Mesenchymal stem cell (in vitro differentiated cells and primary cell): ENCODE results near the gene MAP3K9.

Experiments
- DNase-seq: peaks from one replicate; pipeline ENCODE4 v3.0.0-alpha.2; 2013
- H2AFZ ChIP-seq: one replicate; pipeline ENCODE4 v1.6.1; 2013; ENCODE audit warnings: low read depth, mild to moderate bottlenecking, control low read depth, inconsistent platforms, low read length, moderate library complexity
- H2AK5ac ChIP-seq: 2 replicates; pipeline ENCODE4 v1.6.1; 2013; ENCODE audit warnings: low read length, moderate library complexity, mild to moderate bottlenecking, inconsistent platforms; ENCODE audit not compliant: severe bottlenecking
- H2BK120ac ChIP-seq: one replicate; pipeline ENCODE4 v1.6.1; 2013; ENCODE audit warnings: low read depth, mild to moderate bottlenecking, inconsistent platforms, low read length, moderate library complexity
- H2BK12ac ChIP-seq, 2 experiments: one replicate each; pipeline ENCODE4 v1.6.1; 2013; ENCODE audit warnings: inconsistent platforms in 2 of 2, low read length in 2 of 2, mild to moderate bottlenecking in 2 of 2, moderate library complexity in 2 of 2, control low read depth in 1 of 2
- H2BK15ac ChIP-seq: one replicate; pipeline ENCODE4 v1.6.1; 2013; ENCODE audit warnings: mild to moderate bottlenecking, low read depth, inconsistent platforms; ENCODE audit not compliant: poor library complexity, severe bottlenecking
- H2BK5ac ChIP-seq: 2 replicates; pipeline ENCODE4 v1.6.1; 2013; ENCODE audit warnings: low read depth, mild to moderate bottlenecking, low read length, control low read depth, inconsistent platforms; ENCODE audit not compliant: poor library complexity, severe bottlenecking
- H3K14ac ChIP-seq, 2 experiments: one replicate each; pipeline ENCODE4 v1.6.1; 2013; ENCODE audit warnings: inconsistent platforms in 2 of 2, low read length in 2 of 2, control low read depth in 1 of 2, mild to moderate bottlenecking in 1 of 2, moderate library complexity in 1 of 2
- H3K18ac ChIP-seq, 2 experiments: one replicate each; pipeline ENCODE4 v1.6.1; 2013; ENCODE audit warnings: inconsistent platforms in 2 of 2, low read length in 2 of 2, control low read depth in 1 of 2, low read depth in 1 of 2, mild to moderate bottlenecking in 1 of 2
- H3K23ac ChIP-seq, 2 experiments: one replicate each; pipeline ENCODE4 v1.6.1; 2013; ENCODE audit warnings: inconsistent platforms in 2 of 2, low read length in 2 of 2, mild to moderate bottlenecking in 2 of 2, moderate library complexity in 2 of 2, control low read depth in 1 of 2
- H3K27ac ChIP-seq: 2 replicates; pipeline ENCODE4 v1.5.1; 2013; ENCODE audit warnings: mild to moderate bottlenecking, moderate library complexity, low read length, control low read depth, inconsistent platforms; ENCODE audit not compliant: poor library complexity, severe bottlenecking
- H3K27me3 ChIP-seq, 2 experiments: 2 replicates each; pipeline versions ENCODE4 v1.6.1 to v1.7.0; 2013; ENCODE audit warnings: low read length in 2 of 2, mild to moderate bottlenecking in 2 of 2, moderate library complexity in 2 of 2, control low read depth in 1 of 2, inconsistent platforms in 1 of 2; ENCODE audit not compliant: control insufficient read depth in 1 of 2, insufficient read depth in 1 of 2
- H3K36me3 ChIP-seq, 2 experiments: 2 replicates each; pipeline versions ENCODE4 v1.6.1 to v1.7.0; 2013; ENCODE audit warnings: low read length in 2 of 2, control low read depth in 1 of 2, inconsistent platforms in 1 of 2, low read depth in 1 of 2, mild to moderate bottlenecking in 1 of 2; ENCODE audit not compliant: insufficient read depth in 2 of 2, control insufficient read depth in 1 of 2
- H3K4ac ChIP-seq, 2 experiments: one replicate each; pipeline ENCODE4 v1.6.1; 2013; ENCODE audit warnings: inconsistent platforms in 2 of 2, low read length in 2 of 2, mild to moderate bottlenecking in 2 of 2, moderate library complexity in 2 of 2, control low read depth in 1 of 2, low read depth in 1 of 2
- H3K4me1 ChIP-seq: 2 replicates; pipeline ENCODE4 v1.6.1; 2013; ENCODE audit warnings: low read depth, low read length, control low read depth; ENCODE audit not compliant: control insufficient read depth, insufficient read depth
- H3K4me2 ChIP-seq: 2 replicates; pipeline ENCODE4 v1.6.1; 2013; ENCODE audit warnings: low read length, mild to moderate bottlenecking, inconsistent platforms; ENCODE audit not compliant: poor library complexity, severe bottlenecking
- H3K4me3 ChIP-seq, 2 experiments: 2 replicates each; pipeline versions ENCODE4 v1.5.1 to v1.7.0; 2013; ENCODE audit warnings: low read length in 2 of 2, mild to moderate bottlenecking in 2 of 2, control low read depth in 1 of 2, low read depth in 1 of 2; ENCODE audit not compliant: insufficient read depth in 1 of 2
- H3K79me1 ChIP-seq: replicated peaks from 2 replicates; pipeline ENCODE4 v1.6.1; 2013; ENCODE audit warnings: mild to moderate bottlenecking, control low read depth, low read length, inconsistent platforms; ENCODE audit not compliant: poor library complexity, severe bottlenecking
- H3K9ac ChIP-seq: 2 replicates; pipeline ENCODE4 v1.7.0; 2013; ENCODE audit warnings: mild to moderate bottlenecking, low read length, moderate library complexity
- H3K9me3 ChIP-seq: 2 replicates; pipeline ENCODE4 v1.7.0; 2013; ENCODE audit warnings: mild to moderate bottlenecking, low read length; ENCODE audit not compliant: control insufficient read depth
- H4K8ac ChIP-seq: one replicate; pipeline ENCODE4 v1.6.1; 2013; ENCODE audit warnings: inconsistent platforms, mild to moderate bottlenecking, low read length, moderate library complexity
- H4K91ac ChIP-seq: one replicate; pipeline ENCODE4 v1.6.1; 2013; ENCODE audit warnings: mild to moderate bottlenecking, low read length, inconsistent platforms
- WGBS: methylation state at CpG from one replicate; pipeline ENCODE4 v1.1.7; 2013; ENCODE audit warnings: mixed read lengths; 5-methylcytosine and 5-hydroxymethylcytosine counted together

The MAP3K9 gene

GRCh38 chr14:70791971-70792370 is 17.3 kb downstream of the MAP3K9 start:
- WGBS, result 87% methylated on average over 7 of the region's 7 CpGs

GRCh38 chr14:70789961-70790360 is 19.4 kb downstream of the MAP3K9 start:
- H3K27ac ChIP-seq, result no peak overlapping the region
- H3K23ac ChIP-seq, result no peak overlapping the region
- no peak overlapping the region for H2BK15ac ChIP-seq
- H2BK5ac ChIP-seq, result no peak overlapping the region
- H3K4me1 ChIP-seq, result peaks cover 9% of the 10 kb centered on the region
- no peak overlapping the region for H3K4ac ChIP-seq
- H4K91ac ChIP-seq, result no peak overlapping the region
- H3K9ac ChIP-seq, result no peak overlapping the region
- H3K79me1 ChIP-seq, result peaks cover 39% of the 10 kb centered on the region
- no peaks in the 10 kb centered on the region for H3K9me3 ChIP-seq
- no peak overlapping the region for H2BK120ac ChIP-seq
- H3K36me3 ChIP-seq, result peaks cover 0 to 18% of the 10 kb centered on the region in 2 experiments
- no peak overlapping the region for H2AFZ ChIP-seq
- H2BK12ac ChIP-seq, result no peak overlapping the region
- no peak overlapping the region for H3K18ac ChIP-seq
- H3K4me2 ChIP-seq, result no peak overlapping the region
- no peak overlapping the region for H4K8ac ChIP-seq
- H3K27me3 ChIP-seq, result peaks cover 0 to 23% of the 10 kb centered on the region in 2 experiments
- H3K14ac ChIP-seq, result no peak overlapping the region
- 79% methylated on average over 4 of the region's 4 CpGs for WGBS
- no peak overlapping the region for H3K4me3 ChIP-seq
- no peak for DNase-seq
- no peak overlapping the region for H2AK5ac ChIP-seq

More at GRCh38 chr14:70791971-70792370, 17.3 kb downstream of the MAP3K9 start:
- Histone ChIP-seq H3K27ac (no peak overlapping the region), H4K8ac (no peak overlapping the region), H3K4me3 (no peak overlapping the region), H2AFZ (no peak overlapping the region), H2BK12ac (no peak overlapping the region), H4K91ac (no peak overlapping the region), H3K4me2 (no peak overlapping the region), H3K27me3 (peaks cover 0 to 22% of the 10 kb centered on the region in 2 experiments), H3K79me1 (peaks cover 51% of the 10 kb centered on the region), H3K4ac (no peak overlapping the region), H3K23ac (no peak overlapping the region), H2BK15ac (no peak overlapping the region), H2BK5ac (no peak overlapping the region), H2AK5ac (no peak overlapping the region), H3K36me3 (peaks cover 0 to 24% of the 10 kb centered on the region in 2 experiments), H3K18ac (no peak overlapping the region), H3K9me3 (no peaks in the 10 kb centered on the region), H2BK120ac (no peak overlapping the region), H3K14ac (no peak overlapping the region), H3K9ac (no peak overlapping the region), H3K4me1 (peaks cover 7% of the 10 kb centered on the region)
- DNase-seq, result no peak

- H4K8ac ChIP-seq, result no peak overlapping the region
- no peak overlapping the region for H3K23ac ChIP-seq
- peaks cover 0 to 28% of the 10 kb centered on the region in 2 experiments for H3K27me3 ChIP-seq
- peaks cover 41% of the 10 kb centered on the region for H3K79me1 ChIP-seq
- no peak overlapping the region for H3K18ac ChIP-seq
- peaks cover 9% of the 10 kb centered on the region for H3K4me1 ChIP-seq
- H3K4me3 ChIP-seq, result no peak overlapping the region
- H3K4me2 ChIP-seq, result no peak overlapping the region
- H2AFZ ChIP-seq, result no peak overlapping the region
- 48% methylated on average over 4 of the region's 4 CpGs for WGBS
- H3K27ac ChIP-seq, result no peak overlapping the region
- H3K9ac ChIP-seq, result no peak overlapping the region
- H2BK120ac ChIP-seq, result no peak overlapping the region
- no peaks in the 10 kb centered on the region for H3K9me3 ChIP-seq
- H2BK15ac ChIP-seq, result no peak overlapping the region
- no peak overlapping the region for H2AK5ac ChIP-seq
- peaks cover 0 to 18% of the 10 kb centered on the region in 2 experiments for H3K36me3 ChIP-seq
- no peak overlapping the region for H2BK5ac ChIP-seq
- no peak overlapping the region for H4K91ac ChIP-seq
- no peak overlapping the region for H3K14ac ChIP-seq
- H3K4ac ChIP-seq, result no peak overlapping the region
- no peak overlapping the region for H2BK12ac ChIP-seq
- no peak for DNase-seq
These were observed 20.0 kb downstream of the MAP3K9 start for GRCh38 chr14:70789361-70789760.

- Histone ChIP-seq H4K91ac (no peak overlapping the region), H3K23ac (no peak overlapping the region), H3K9ac (no peak overlapping the region), H3K4ac (no peak overlapping the region), H3K79me1 (peaks cover 36% of the 10 kb centered on the region), H4K8ac (no peak overlapping the region), H3K27me3 (peaks cover 0 to 27% of the 10 kb centered on the region in 2 experiments), H2BK5ac (no peak overlapping the region), H2BK120ac (no peak overlapping the region), H3K4me1 (peaks cover 11% of the 10 kb centered on the region), H2BK15ac (no peak overlapping the region), H3K27ac (no peak overlapping the region), H3K14ac (no peak overlapping the region), H3K4me2 (no peak overlapping the region), H3K18ac (no peak overlapping the region), H3K4me3 (no peak overlapping the region), H2BK12ac (no peak overlapping the region), H3K36me3 (peaks cover 0 to 17% of the 10 kb centered on the region in 2 experiments), H2AK5ac (no peak overlapping the region), H3K9me3 (no peaks in the 10 kb centered on the region), H2AFZ (no peak overlapping the region)
- 41% methylated on average over 6 of the region's 6 CpGs for WGBS
- DNase-seq, result no peak
These were observed 20.4 kb downstream of the MAP3K9 start for GRCh38 chr14:70788898-70789297.
